Myocyte (in vitro differentiated cells): ENCODE results near the gene RAPSN. TPM values are rescaled to one million over a fixed set of nuclear protein-coding genes. Genes with fewer than 3 reads are reported as not detected.

Source experiments
- DNase-seq: peaks from one replicate; pipeline ENCODE4 v3.0.0-alpha.2; 2012; ENCODE audit warnings: low read depth
- total RNA-seq: library from RNA; depleted of rRNA; stranded (reverse); fragments of >200 nt; gene quantifications from 2 replicates; pipeline ENCODE4 v1.2.3, GENCODE V29; 2014

The RAPSN gene
- total RNA-seq, 1 donor from 2014 or later = 321 TPM

GRCh38 chr11:47434011-47434786 is 14.7 kb downstream of the RAPSN start:
- DNase-seq = peak; percentile 65

DNA sequence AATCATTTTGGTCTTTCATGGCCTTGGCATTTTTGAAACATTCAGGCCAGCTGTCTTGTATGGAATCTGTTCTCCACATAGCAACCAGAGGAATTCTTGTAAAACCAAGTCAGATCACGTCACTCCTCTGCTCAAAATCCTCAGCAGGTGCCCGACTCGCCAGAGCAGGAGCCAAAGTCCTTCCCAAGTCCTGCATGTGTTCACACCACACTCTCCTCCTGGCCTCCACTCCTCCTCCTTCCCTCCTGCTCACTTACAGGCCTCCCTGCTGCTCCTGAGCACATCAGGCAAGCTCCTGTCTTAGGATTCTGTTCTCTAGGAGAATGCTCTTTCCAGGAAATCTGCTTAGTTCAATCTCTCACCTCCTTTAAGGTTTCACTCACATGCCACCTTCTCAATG is 15.8 kb downstream of the RAPSN start:
- peak; percentile 95 for DNase-seq

DNA sequence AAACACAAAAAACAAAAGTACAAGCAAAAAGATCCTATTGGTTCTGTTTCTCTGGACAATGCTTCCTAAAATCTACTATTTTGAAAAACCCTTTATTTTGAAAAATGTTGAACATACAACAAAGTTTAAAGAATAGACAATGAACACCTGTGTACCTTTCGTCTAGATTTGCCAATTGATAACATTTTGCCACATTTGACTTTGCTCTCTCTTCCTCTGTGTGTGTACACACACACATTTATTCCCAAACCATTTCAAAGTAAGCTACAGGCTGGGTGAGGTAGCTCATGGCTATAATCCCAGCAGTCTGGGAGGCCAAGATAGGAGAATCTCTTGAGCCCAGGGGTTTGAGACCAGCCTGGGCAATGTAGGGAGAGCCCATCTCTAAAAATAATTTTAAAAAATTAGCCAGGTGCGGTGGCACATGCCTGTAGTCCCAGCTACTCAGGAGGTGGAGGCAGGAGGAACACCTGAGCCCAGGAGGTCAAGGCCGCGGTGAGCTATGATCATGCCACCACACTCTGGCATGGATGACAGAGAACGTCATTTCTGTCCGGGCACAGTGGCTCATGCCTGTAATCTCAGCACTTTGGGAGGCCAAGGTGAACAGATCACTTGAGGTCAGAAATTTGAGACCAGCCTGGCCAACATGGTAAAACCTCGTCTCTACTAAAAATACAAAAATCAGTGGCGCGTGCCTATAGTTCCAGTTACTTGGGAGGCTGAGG is 17.4 kb downstream of the RAPSN start:
- no peak for DNase-seq

DNA sequence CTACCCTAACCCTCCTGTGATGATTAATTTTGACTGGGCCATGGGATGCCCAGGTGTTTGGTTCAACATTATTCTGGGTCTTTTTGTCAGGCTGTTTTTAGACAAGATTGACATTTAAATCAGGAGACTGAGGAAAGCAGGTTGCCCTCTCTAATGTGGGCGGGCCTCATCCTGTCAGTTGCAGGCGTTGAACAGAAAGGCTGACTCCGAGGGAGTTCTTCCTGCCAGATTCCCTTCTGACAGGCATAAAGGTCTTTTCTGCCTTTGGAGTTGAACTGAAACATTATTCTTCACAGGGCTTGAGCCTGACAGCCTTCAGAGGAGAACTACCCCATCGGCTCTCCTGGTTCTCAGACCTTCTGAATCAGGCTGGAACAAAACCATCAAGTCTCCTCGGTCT is 18.4 kb downstream of the RAPSN start:
- no peak for DNase-seq

GRCh38 chr11:47426062-47426956 is 22.6 kb downstream of the RAPSN start, which contains the start of gene PSMC3:
TSS of gene PSMC3 (minus strand) at chr11:47426439. CDS start at chr11:47426279, 160 bp downstream.
- peak; percentile 98 for DNase-seq

DNA sequence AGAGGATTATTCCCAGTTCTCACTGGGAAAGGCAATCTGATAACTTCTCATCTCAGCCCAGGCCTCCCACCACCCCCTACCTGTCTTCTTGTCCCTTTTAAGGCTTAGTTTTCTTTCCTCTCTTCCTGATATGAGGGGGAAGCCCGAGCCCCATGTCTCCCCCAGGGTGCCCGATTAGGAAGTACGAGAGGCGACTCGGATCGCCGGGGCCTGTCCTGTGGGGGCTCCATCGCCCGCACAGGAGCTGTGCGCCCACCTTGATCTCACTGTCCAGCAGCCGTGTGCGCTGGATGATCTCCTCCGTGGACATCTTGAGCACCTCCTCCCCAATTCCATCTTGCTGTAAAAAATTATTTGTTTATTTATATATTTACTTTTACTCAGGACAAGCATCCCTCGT is 23.3 kb downstream of the RAPSN start:
- DNase-seq = no peak

- no peak for DNase-seq
Measured at GRCh38 chr11:47418454-47419259, 30.3 kb downstream of the RAPSN start.

DNA sequence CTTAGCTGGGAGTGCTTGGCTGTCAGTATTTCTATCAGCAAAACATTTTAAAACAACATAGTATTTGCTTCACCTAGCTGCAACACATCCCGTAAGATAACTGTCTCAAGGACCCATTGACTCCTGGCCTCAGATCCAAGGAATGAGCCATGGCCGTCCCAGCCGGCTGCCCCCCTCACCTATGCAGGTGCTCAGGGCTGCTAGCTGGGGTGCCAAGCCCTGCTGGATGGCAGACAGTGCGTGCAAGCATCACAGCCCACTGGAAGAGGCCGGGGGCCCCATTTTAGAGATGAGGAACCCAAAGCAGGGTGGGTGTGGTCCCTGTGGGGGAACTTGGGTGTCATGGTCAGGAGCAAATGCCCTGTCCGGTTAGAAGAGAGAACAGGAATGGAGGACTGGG is 31.2 kb downstream of the RAPSN start:
- DNase-seq = no peak

DNA sequence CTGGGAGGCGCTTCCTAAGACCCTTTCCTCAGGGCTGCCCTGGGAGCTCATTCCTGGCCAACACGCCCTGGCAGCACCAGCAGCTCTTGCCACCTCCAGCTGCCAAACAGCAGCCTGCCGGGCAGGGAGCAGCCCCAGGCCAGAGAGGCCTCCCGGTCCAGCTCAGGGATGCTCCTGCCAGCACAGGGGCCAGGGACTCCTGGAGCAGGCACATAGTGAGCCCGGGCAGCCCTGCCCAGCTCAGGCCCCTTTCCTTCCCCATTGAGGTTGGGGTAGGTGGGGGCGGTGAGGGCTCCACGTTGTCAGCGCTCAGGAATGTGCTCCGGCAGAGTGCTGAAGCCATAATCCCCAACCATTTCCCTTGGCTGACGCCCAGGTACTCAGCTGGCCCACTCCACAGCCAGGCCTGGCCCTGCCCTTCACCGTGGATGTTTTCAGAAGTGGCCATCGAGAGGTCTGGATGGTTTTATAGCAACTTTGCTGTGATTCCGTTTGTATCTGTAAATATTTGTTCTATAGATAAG is 32.9 kb downstream of the RAPSN start:
- DNase-seq = peak; percentile 96

DNA sequence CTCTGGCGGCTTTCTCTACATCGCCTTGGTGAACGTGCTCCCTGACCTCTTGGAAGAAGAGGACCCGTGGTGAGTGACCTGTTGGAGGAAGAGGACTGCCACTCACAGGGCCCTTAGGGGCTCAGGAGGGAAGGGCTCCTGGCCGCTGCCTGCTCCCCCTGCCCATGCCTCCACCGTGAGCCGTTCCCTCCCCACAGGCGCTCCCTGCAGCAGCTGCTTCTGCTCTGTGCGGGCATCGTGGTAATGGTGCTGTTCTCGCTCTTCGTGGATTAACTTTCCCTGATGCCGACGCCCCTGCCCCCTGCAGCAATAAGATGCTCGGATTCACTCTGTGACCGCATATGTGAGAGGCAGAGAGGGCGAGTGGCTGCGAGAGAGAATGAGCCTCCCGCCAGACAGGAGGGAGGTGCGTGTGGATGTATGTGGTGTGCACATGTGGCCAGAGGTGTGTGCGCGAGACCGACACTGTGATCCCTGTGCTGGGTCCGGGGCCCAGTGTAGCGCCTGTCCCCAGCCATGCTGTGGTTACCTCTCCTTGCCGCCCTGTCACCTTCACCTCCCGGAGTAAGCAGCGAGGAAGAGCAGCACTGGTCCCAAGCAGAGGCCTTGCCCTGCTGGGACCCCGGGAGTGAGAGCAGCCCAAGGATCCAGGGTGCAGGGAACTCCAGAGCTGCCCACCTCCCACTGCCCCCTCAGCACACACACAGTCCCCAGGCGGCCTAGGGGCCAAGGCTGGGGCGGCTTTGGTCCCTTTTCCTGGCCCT is 33.7 kb downstream of the RAPSN start:
- peak; percentile 61 for DNase-seq

- no peak for DNase-seq
Measured at GRCh38 chr11:47414685-47415070, 34.3 kb downstream of the RAPSN start.

DNA sequence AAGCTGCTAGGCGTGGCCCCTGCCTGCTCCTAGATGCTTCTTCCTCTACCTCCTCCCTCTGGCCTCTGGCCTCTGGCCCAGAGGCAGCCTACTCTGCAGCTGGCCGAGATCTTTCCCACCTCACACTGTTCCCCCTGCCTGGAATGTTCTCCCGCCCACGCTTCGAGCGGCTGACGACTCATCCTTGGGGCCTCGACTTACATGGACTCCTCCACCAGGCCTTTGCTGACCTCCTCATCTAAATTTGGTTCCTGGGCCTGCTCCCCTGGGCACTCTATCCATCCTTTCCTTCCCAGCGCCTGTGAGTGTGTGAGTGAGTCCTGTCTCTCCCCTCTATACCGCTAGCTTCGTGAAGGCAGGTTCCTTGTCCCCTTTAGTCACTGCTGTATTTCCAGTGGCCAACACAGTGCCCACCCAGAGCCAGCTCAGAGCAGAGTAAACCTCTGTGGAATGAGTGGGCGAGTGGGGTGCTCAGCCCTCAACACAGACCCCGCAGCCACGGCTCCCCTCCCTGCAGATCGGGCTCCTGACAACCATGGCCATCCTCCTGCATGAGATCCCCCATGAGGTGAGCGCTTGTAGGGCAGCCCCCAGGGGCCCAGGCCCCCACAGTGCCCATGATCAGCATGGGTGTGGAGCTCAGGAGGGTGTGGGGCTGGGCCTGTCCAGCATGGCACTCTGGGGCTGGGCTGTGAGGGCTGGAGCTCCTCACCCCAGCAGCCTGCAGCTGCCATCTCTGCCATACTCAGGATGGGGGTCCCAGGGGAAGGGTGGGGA is 34.8 kb downstream of the RAPSN start:
- peak; percentile 87 for DNase-seq

DNA sequence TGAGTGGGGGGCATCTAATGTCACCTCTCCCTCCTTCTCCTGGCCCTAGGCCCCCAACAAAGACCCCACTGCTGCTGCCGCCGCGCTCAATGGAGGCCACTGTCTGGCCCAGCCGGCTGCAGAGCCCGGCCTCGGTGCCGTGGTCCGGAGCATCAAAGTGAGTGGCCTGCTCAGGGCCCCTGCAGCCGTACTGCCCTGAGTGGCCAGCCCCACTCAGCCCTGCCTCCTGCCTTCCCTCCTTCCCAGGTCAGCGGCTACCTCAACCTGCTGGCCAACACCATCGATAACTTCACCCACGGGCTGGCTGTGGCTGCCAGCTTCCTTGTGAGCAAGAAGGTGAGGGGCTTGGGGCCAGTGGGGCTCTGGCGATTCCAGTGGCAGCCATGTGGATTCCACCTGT is 35.6 kb downstream of the RAPSN start:
- DNase-seq = no peak

DNA sequence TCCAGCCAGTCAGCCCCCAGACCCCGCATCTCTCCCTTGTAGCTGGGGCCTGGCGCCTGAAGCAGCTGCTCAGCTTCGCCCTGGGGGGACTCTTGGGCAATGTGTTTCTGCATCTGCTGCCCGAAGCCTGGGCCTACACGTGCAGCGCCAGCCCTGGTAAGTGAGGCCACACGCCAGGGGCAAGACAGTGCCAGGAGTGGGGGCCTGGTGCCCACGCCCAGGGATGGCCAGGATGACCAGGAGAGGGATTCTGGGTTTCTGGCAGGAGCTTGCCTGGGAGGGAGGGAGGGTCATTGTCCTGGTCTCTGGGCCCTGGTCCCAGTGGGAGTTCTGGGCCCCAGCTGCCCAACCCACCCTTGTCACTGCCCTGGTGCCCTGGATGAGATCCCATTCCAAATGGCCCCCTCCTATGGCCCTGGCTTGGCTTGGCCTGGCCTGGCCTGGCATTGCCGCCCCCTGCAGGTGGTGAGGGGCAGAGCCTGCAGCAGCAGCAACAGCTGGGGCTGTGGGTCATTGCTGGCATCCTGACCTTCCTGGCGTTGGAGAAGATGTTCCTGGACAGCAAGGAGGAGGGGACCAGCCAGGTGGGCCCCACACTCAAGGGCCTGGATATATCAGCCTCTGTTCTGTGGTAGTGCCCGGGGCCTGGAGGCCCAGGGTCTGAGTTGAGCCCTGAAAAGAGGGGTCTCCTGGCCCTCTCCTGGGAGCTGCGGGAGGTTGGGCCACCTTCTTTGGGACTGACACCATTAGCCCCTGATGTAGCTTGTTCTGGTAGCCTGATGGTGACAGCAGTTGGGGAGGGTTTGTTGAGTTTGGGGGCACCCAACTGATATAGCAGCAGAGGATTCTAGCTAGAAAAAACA is 36.8 kb downstream of the RAPSN start:
- peak; percentile 79 for DNase-seq

DNA sequence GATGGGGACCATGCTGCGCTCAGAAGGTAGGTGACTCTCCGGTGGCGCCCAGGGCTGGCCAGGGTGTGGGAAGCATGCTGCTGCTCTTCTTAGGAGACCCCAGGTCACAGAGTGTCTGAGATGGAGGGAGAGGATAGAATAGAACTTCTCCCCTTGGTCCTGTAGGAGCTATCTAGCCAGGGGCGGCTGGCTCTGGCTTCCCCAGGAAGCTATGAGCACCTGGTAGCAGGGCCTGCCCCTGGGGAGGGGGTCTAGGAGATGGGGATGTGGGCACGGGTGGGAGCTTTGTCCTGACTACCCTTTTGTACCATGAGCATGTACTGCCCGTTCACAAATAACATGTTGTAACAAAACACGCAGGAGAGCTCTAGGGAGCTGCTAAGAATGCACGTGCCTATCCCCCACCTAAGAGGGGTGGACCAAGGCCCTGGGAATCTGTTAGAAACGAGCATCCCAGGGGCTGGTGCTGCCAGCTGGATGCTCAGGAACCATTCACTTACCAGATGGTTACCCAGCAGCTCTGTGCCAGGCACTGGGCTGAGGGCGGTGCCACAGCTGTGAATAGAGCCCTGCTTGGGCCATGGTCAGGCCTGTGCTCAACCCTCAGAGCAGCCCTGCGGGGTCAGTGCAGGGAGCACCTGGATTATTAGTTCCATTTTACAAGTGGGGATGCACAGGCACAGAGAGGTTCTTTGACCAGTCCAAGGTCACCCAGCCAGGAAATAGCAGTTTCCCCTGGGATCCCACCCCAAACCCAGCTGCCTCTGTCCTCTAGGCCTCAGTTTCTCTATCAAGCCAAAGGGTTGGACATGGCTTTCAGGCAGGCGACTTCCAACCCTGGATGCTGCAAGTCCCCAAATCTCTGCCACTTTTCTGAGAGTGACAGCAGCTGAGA is 38.3 kb downstream of the RAPSN start:
- DNase-seq = no peak

DNA sequence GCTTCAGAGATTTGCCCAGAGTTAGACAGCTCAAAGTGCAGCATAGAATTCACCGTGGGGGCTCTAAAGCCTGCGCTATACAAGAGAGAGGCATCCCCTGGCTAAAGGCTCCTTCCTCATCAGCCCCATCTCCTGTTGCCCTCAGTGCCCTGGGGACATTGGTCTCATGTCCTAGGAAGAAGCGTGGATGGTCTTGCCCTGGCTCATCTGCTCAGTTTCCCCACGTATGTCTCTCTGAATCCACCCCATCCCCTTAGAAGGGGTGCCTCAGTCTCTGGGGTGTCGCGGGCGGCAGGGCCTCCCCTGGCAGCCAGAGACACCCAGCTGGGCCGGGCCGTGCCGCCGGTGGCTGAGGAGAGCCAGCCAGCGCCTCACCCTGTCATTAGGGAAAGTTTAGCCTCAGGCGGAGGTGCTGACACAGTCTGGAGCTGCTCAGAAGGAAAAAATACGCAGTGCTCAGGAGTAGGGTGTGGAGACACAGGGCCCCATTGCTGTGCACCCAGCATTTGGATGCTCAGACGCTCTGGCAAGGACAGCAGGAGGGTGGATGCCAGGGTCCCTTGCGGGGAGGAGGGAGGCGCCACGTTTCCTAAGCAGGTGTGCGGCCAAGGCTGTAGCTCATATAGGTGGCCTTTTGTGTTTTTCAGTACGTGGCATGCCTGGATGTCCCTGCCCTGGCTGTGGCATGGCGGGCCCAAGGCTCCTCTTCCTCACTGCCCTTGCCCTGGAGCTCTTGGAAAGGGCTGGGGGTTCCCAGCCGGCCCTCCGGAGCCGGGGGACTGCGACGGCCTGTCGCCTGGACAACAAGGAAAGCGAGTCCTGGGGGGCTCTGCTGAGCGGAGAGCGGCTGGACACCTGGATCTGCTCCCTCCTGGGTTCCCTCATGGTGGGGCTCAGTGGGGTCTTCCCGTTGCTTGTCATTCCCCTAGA is 39.2 kb downstream of the RAPSN start:
- no peak for DNase-seq
